GM19351 (cell line): ENCODE results near the gene SLC14A1.

Source experiments
- ATAC-seq: cut with Tn5 transposase; IDR thresholded peaks from one replicate; pipeline ENCODE4 v1.9.1; 2021; ENCODE audit warnings: mild to moderate bottlenecking, moderate library complexity; ENCODE audit not compliant: unreplicated experiment

The SLC14A1 gene

GRCh38 chr18:45723567-45724355, at the start of gene SLC14A1:
SLC14A1 (plus strand) TSS chr18:45724181; CDS start chr18:45730321, 6,140 bp downstream.
- ATAC-seq, result no peak

GRCh38 chr18:45677276-45677807, 46.6 kb upstream of the SLC14A1 start:
- ATAC-seq, result no peak

DNA sequence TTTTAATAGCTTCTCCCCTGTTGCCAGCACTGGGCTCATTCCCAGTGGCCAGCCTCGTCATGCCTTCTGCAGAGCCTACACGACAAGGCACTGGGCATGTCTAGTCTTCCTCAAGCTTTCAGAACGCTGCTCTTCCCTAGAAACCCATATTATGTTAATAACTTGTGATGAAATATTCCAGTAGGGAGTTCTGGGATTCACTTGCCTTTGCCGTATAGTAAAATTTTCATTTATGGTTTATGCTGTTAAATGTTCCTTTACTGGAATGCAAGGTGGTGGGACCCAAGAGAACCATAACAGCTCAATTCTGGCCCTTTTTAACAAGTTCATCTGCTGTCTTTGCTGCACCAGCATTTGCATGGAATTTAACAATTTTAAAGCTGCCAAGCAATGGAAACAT, 45.5 kb upstream of the SLC14A1 start:
- no peak for ATAC-seq

DNA sequence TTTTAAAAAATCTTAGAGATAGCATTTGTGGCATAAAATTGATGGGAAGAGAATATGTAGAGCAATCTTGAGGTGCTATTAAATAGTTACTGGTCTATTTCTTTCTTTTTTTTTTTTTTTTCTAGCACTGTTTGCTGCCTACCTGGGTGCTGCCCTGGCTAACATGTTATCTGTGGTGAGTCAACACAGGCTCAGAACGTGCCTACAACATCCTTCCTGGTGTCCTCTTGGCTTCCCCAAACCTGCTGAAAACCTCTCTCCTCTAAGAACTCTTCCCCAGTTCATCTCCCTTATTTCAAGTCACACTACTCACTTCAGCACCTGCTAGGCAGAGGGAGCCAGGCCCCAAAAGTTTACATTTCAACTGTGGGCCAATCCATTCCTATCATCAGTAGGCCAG, 45.1 kb upstream of the SLC14A1 start:
- ATAC-seq, result no peak

GRCh38 chr18:45680066-45680690, 43.8 kb upstream of the SLC14A1 start:
- ATAC-seq, result no peak

GRCh38 chr18:45682181-45682580, 41.8 kb upstream of the SLC14A1 start:
- no peak for ATAC-seq

DNA sequence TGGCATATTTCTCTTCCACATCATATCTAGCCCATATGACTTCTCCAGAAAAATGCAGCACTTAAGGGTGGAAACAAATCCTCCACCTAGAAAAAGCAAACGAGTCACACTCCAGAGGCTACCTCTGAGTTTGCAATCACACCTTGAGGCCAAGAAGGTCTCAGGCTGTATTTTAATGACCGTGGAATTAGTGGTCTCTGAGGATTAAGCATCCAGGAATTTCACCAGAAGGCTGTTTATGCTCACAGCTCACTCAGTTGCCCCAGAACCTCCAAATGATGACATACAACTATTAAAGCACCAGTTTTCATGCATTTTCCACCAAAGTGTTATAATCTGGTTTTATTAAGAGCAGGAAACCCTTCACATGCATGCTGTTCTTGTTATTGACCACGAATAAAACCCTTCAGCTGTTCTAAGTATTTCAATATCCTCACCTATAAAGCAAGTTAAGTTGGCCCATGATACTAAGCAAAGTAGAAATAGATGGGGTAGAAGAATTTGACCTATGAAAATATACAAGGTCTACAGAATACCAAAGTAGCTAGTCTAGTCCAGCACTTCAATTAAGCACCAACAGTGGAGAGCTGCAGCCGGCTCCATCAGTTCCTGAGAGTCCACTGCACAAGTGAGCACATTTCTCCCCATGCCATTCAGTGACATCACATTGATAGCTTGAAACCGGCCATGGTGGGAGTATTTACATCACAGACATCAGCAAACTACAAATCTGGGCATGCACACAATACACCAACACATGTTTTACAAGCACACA, 39.5 kb upstream of the SLC14A1 start:
- ATAC-seq, result no peak

DNA sequence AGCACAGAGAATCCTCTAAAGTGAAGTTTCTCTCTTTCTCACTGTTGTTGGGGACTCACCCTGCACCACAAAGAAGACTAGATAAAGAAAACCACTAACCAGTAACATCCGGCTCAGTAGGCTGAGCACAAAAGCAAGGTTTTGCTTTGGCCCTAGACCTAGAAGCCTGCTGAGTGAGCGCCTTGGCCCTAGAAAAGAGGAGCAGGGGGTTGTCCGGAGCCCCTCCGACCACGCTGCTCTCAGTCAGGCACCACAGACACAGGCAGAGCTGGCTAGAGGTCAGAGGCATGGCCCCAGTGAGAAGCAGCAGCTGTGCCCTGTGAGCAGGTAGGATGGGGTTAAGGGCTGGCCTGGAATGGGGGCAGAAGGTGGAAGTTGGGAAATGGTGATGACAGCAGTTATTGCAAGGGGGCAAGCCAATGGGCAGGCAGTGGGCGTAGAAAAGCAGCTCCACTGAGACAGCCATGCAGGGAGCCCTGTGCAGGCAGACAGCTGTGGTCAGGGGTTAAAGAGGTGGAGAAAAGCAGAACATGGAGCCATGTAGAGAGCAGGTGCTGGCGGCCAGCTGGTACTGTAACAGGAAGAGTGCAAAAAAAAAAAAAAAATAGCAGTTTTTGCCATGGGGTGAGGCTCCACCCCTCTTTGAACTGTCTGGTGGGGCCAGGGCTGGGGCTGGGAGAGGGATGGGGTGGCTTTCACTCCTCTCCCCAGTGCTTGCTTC, 36.9 kb upstream of the SLC14A1 start:
- peak; percentile 82 for ATAC-seq

DNA sequence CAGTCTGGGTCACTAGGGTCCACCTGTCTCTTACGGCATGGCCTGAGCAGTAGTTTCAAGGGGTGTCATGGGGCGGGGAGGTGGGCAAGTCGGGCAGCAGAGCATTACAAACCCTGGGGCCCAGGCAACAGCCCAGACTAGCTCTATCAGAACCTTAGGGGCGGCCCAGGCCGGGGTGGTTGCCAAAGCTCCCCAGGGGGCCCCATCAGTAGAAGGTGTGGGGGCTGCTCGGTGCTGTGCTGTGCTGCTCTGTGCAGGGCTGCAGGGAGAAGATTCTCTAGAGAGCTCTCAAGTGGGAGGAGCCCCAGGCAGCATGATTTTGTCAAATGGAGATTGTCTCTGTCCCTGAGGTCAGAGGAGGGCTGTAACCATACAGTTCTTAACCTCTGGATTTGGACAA, 36.4 kb upstream of the SLC14A1 start:
- ATAC-seq, result peak; percentile 45

DNA sequence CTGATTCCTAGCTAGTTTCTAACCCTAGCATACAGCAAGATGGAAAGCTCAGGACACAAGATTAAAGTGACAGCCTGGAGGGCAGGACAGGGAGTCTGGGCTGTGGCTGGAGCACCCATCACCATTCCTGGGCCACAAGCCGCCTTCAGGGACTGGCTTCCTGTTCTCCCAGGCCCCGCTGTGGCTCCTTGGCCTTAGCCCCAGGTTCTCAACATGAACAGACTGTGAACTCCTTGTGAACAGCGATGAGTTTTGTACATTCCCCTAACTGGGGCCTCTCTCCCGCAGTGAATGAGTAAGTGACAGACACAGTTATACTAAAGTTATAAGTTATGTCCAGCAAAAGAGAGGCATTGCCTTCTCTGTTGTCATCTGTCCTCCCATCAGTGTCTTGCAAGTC, 35.9 kb upstream of the SLC14A1 start:
- ATAC-seq, result no peak

GRCh38 chr18:45688833-45689232, 35.1 kb upstream of the SLC14A1 start:
- no peak for ATAC-seq

GRCh38 chr18:45689396-45689795, 34.6 kb upstream of the SLC14A1 start:
- ATAC-seq, result no peak

- ATAC-seq, result no peak
Observed at GRCh38 chr18:45690975-45691815, 32.8 kb upstream of the SLC14A1 start.

DNA sequence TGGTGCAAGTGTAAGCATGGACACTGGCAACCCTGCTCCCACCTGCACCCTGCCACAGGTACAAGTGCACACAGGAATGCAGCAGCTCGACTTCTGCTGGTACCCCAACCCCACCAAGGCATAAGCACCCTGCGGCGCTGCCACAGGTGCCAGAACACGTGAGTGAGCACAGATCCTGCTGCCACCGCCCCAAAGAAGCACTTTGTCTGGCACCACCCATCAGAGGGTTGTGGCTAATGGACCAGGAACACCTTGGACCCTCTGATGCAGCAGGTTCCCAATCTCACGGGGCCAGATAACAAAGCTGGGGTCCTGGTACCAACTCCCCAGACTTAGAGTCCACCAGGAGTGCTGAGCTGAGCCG, 32.2 kb upstream of the SLC14A1 start:
- no peak for ATAC-seq

- ATAC-seq, result no peak
Observed at GRCh38 chr18:45702708-45703265, 21.2 kb upstream of the SLC14A1 start.

DNA sequence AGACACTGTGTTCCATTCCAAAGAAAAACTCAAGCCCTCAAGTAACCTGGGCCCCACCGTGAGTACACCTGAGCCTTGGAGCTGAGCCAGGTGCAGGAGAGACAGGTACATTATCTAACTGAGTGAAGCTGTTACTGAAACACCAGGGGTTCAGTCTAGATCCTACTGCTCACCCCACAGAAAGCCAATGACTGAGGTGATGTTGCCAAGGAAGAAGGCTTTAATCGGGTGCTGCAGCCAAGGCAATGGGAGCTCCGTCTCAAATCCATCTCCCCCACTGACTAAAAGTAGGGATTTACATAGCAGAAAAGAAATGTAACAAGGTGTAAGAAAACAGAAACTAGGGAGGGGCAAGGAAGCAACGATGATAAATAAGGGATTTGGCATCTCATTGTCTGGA, 15.2 kb upstream of the SLC14A1 start:
- ATAC-seq, result no peak

GRCh38 chr18:45712061-45712460, 11.9 kb upstream of the SLC14A1 start:
- no peak for ATAC-seq

DNA sequence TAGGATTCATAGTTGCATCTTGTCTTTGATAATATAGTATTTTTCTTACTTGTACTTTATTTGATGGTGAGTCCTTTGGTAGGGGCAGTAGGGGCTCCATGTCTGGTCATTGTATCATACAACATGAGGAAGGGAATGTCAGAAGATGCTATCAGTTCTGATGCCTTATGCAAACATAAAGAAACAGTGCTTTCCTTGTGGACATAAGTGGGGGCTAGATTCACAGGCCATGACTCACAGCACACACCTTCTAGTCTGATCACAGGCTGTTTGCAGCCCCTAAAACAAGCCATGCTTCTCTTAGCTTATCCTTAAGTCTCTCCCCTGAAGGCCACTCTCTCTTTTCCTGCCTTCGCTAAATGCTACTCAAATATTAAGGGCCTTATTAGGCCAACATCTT, 10.7 kb upstream of the SLC14A1 start:
- ATAC-seq, result no peak

DNA sequence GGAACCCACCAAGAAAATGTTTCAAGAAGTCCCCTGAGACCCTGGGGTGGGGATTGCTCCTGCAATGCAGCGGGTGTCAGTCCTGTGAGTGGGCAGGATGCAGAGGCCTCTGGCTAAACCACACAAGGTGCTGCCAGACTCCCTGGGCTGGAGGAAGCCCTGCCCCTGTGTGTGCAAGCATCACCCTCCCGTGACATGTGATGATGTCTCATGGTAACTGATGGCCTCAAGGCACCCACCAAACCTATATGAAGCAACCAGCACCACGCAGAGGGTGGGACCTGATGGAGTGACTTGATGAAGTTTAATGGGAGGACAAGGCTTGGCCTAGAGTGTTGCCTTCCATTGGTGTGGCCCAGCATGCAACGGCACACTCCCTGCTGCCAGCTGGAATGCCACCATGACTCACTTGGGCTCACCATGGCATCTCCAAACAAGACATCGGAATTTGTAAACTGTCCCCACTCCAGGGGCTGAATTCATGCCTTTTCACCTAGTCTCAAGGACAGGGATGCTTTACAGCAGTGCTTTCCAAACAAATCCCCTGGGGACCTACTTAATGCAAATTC, 8.7 kb upstream of the SLC14A1 start:
- ATAC-seq, result no peak
